ENCODE results near the gene CDK3.

Gene CDK3

GRCh38 chr17:76011951-76012350 lies 11.3 kb downstream of the CDK3 start:
- no peak for FAIRE-seq
- no peak for DNase-seq (ENCODE audit: insufficient read length, low spot score)
- TF ChIP-seq SPI1 (IDR thresholded peaks at IDR 0.05; ENCODE audit: low read depth, low read length): no peak
- TF ChIP-seq PAX5 (IDR thresholded peaks at IDR 0.05; ENCODE audit: insufficient read depth, low read length, severe bottlenecking): no peak
- TF ChIP-seq POLR2A (IDR thresholded peaks at IDR 0.05; ENCODE audit: low read depth, low read length): no peak
- TF ChIP-seq POLR2AphosphoS5 (IDR thresholded peaks at IDR 0.05; ENCODE audit: low read depth, low read length): no peak
- no peak for TF ChIP-seq POU2F2 (IDR thresholded peaks at IDR 0.05; ENCODE audit: low read depth, low read length)
- no peak for TF ChIP-seq TAF1 (IDR thresholded peaks at IDR 0.05; ENCODE audit: low read depth, low read length)

- FAIRE-seq (no peak), DNase-seq (ENCODE audit: insufficient read length, low spot score) (no peak)
- TF ChIP-seq POLR2A (IDR thresholded peaks at IDR 0.05; ENCODE audit: low read depth, low read length) (no peak), POU2F2 (IDR thresholded peaks at IDR 0.05; ENCODE audit: low read depth, low read length) (no peak), SPI1 (IDR thresholded peaks at IDR 0.05; ENCODE audit: low read depth, low read length) (no peak), TAF1 (IDR thresholded peaks at IDR 0.05; ENCODE audit: low read depth, low read length) (no peak), PAX5 (IDR thresholded peaks at IDR 0.05; ENCODE audit: insufficient read depth, low read length, severe bottlenecking) (no peak), POLR2AphosphoS5 (IDR thresholded peaks at IDR 0.05; ENCODE audit: low read depth, low read length) (no peak)
These were observed 12.8 kb downstream of the CDK3 start for GRCh38 chr17:76013377-76013932.

- FAIRE-seq (peak; percentile 92), DNase-seq (ENCODE audit: insufficient read length, low spot score) (peak; percentile 98)
- TF ChIP-seq TAF1 (IDR thresholded peaks at IDR 0.05; ENCODE audit: low read depth, low read length): no peak
- no peak for TF ChIP-seq SPI1 (IDR thresholded peaks at IDR 0.05; ENCODE audit: low read depth, low read length)
- TF ChIP-seq POU2F2 (IDR thresholded peaks at IDR 0.05; ENCODE audit: low read depth, low read length): no peak
These were observed 13.7 kb downstream of the CDK3 start for GRCh38 chr17:76014100-76014924.

DNA sequence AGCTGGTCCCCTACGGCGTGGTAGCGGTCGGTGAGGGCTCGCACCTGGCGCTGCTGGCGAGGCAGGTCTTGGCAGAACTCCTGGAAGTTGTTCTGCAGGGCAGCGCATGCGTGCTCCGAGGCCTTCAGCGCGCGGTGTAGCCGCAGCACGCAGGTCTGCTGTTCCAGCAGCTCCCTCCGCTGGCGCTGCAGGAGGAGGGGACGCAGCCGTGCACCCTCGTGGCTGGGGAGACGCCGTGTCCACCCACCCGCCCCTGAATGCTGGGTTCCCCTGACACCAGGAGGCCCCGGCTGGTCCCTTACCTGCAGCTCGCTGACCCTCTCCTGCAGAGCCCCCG lies 14.2 kb downstream of the CDK3 start:
- TF ChIP-seq POLR2A (IDR thresholded peaks at IDR 0.05; ENCODE audit: low read depth, low read length) (no peak), PAX5 (IDR thresholded peaks at IDR 0.05; ENCODE audit: insufficient read depth, low read length, severe bottlenecking) (no peak), POU2F2 (IDR thresholded peaks at IDR 0.05; ENCODE audit: low read depth, low read length) (no peak), TAF1 (IDR thresholded peaks at IDR 0.05; ENCODE audit: low read depth, low read length) (no peak), SPI1 (IDR thresholded peaks at IDR 0.05; ENCODE audit: low read depth, low read length) (no peak), POLR2AphosphoS5 (IDR thresholded peaks at IDR 0.05; ENCODE audit: low read depth, low read length) (no peak)
- DNase-seq (ENCODE audit: insufficient read length, low spot score) (no peak), FAIRE-seq (no peak)

DNA sequence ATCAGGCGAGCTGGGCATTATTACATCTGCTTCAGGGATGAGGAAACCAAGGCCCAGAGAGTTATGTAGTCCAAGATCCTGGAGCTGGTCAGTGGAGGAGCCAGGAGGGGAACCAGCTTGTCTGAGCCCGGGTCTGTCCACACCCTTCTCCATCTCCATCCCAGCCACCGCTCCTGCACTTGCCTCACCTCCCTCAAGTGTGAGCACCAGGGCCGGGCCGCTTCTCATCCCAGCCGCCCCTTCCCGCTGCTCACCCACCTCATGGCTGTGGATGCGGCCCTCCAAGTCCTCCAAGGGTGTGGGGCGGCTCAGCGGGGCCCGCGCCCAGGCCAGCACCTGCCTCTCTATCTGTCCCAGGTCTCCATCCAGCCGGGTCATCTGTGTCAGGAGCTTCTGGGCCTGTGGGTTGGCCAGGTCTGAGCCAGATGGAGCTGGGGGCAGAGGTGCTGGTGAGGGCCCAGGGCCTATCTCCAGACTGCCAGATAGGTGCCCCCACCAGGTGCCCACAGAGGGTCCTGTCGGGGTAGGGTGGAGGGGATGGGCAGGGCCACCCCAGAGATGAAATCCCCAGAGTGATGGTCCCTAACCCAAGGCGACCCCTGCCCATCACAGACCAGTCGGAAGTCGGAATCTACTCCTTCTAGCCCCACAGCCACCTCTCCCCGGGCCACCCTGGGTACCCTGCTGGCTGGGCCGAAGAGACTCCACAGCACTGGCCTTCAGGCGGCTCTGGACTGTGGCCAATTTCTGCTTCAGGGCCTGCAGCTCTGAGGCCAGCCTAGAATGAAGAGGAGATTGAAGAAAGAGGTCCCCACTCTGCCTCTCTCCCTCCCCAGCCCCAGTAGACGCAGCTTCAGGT lies 17.1 kb downstream of the CDK3 start:
- no peak for FAIRE-seq
- TF ChIP-seq SPI1 (IDR thresholded peaks at IDR 0.05; ENCODE audit: low read depth, low read length) (no peak), POU2F2 (IDR thresholded peaks at IDR 0.05; ENCODE audit: low read depth, low read length) (no peak), POLR2A (IDR thresholded peaks at IDR 0.05; ENCODE audit: low read depth, low read length) (no peak), POLR2AphosphoS5 (IDR thresholded peaks at IDR 0.05; ENCODE audit: low read depth, low read length) (no peak), PAX5 (IDR thresholded peaks at IDR 0.05; ENCODE audit: insufficient read depth, low read length, severe bottlenecking) (no peak), TAF1 (IDR thresholded peaks at IDR 0.05; ENCODE audit: low read depth, low read length) (no peak)
- no peak for DNase-seq (ENCODE audit: insufficient read length, low spot score)

DNA sequence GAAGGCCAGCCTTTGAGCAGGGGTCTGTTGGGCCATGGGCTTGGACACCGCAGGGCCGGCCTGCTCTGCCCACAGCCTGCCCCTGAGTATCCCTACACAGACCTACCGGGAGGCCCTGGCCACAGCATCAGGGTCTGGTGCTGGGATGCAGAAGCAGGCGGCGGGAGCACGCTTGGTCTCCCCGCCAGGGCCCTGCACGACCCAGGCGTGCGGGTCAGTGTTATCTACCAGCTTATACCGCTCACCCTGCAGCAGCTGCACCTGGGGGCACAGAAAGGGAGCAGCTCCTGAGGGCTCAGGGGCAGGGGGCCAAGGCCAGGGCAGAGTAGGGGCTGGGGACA lies 17.7 kb downstream of the CDK3 start:
- FAIRE-seq: no peak
- no peak for TF ChIP-seq POU2F2 (IDR thresholded peaks at IDR 0.05; ENCODE audit: low read depth, low read length)
- TF ChIP-seq TAF1 (IDR thresholded peaks at IDR 0.05; ENCODE audit: low read depth, low read length): no peak
- TF ChIP-seq SPI1 (IDR thresholded peaks at IDR 0.05; ENCODE audit: low read depth, low read length): no peak
- TF ChIP-seq PAX5 (IDR thresholded peaks at IDR 0.05; ENCODE audit: insufficient read depth, low read length, severe bottlenecking): no peak
- TF ChIP-seq POLR2A (IDR thresholded peaks at IDR 0.05; ENCODE audit: low read depth, low read length): no peak
- no peak for TF ChIP-seq POLR2AphosphoS5 (IDR thresholded peaks at IDR 0.05; ENCODE audit: low read depth, low read length)
- no peak for DNase-seq (ENCODE audit: insufficient read length, low spot score)

DNA sequence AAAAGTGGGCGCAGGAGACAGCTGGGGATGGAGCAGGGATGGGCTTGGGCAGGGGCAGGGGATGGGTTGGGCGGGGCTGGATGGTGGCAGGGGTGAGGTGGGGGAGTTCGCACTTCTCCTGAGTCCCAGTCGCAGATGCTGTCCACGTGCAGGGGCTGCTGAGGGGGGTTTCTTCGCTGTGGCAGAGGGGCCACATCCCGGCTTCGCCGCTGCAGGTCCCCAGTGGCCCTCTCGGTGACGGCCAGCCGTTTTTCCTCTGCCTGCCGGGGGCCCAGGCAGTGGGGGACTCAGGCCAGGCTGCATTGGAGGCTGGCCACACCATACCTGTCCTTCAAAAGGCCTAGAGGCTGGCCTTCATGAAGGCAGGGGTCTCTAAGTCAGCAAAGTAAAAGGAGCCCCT lies 18.1 kb downstream of the CDK3 start:
- DNase-seq (ENCODE audit: insufficient read length, low spot score) (no peak), FAIRE-seq (no peak)
- no peak for TF ChIP-seq POLR2A (IDR thresholded peaks at IDR 0.05; ENCODE audit: low read depth, low read length)

- FAIRE-seq (no peak), DNase-seq (ENCODE audit: insufficient read length, low spot score) (no peak)
- no peak for TF ChIP-seq POU2F2 (IDR thresholded peaks at IDR 0.05; ENCODE audit: low read depth, low read length)
- TF ChIP-seq TAF1 (IDR thresholded peaks at IDR 0.05; ENCODE audit: low read depth, low read length): no peak
- no peak for TF ChIP-seq PAX5 (IDR thresholded peaks at IDR 0.05; ENCODE audit: insufficient read depth, low read length, severe bottlenecking)
- no peak for TF ChIP-seq POLR2AphosphoS5 (IDR thresholded peaks at IDR 0.05; ENCODE audit: low read depth, low read length)
- TF ChIP-seq SPI1 (IDR thresholded peaks at IDR 0.05; ENCODE audit: low read depth, low read length): no peak
- TF ChIP-seq POLR2A (IDR thresholded peaks at IDR 0.05; ENCODE audit: low read depth, low read length): no peak
These were observed 19.3 kb downstream of the CDK3 start for GRCh38 chr17:76019833-76020467.

DNA sequence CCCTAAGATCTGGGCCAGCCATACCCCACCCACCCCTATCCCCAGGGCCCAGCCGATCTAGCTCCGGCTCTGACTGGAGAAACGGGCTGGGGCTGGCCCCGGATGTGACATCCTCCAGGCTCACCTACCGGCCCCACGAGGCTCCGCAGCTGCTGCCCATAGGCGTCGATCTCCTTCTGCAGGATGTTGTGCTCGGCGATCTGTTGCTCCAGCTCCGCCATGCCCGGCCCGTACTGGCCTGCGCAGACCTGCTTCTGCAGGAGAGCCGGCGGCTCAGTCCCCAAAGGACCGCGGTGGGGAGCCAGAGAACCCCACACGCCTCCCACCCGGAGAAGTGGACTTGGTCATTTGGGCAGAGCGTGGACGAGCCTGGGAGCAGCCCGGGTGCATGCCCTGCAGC lies 21.6 kb downstream of the CDK3 start:
- no peak for FAIRE-seq
- TF ChIP-seq POLR2A (IDR thresholded peaks at IDR 0.05; ENCODE audit: low read depth, low read length) (no peak), TAF1 (IDR thresholded peaks at IDR 0.05; ENCODE audit: low read depth, low read length) (no peak), POU2F2 (IDR thresholded peaks at IDR 0.05; ENCODE audit: low read depth, low read length) (no peak), POLR2AphosphoS5 (IDR thresholded peaks at IDR 0.05; ENCODE audit: low read depth, low read length) (no peak), SPI1 (IDR thresholded peaks at IDR 0.05; ENCODE audit: low read depth, low read length) (no peak), PAX5 (IDR thresholded peaks at IDR 0.05; ENCODE audit: insufficient read depth, low read length, severe bottlenecking) (no peak)

More for the DNA sequence above, 21.6 kb downstream of the CDK3 start:
- DNase-seq (ENCODE audit: insufficient read length, low spot score): no peak
